Activated T-helper 2 cell treated with anti-CD3 and anti-CD28 coated beads, Interferon-gamma antibody, Interleukin-2, Interleukin-4, amounts not matched to agents 10 μg/mL and 5 μg/mL and 100 μg/mL, durations not matched to agents 14 hours and 24 hours and 36 hours (primary cell): ENCODE data around the gene SORCS1. TPM values are rescaled to one million over a fixed set of nuclear protein-coding genes. Genes with fewer than 3 reads are reported as not detected.
"Not testable (repeated sequence)": the region's sequence is repeated elsewhere in the genome, so short reads cannot be mapped to it uniquely, and the experiment has no call there.

Source experiments
- DNase-seq: peaks from one replicate; pipeline ENCODE4 v3.0.0; 2021; ENCODE audit warnings: low spot score
- H3K27ac Mint-ChIP-seq: one replicate; pipeline ENCODE4 v1.8.0; 2021; ENCODE audit warnings: mixed read lengths
- H3K27me3 Mint-ChIP-seq: one replicate; pipeline ENCODE4 v1.8.0; 2021; ENCODE audit warnings: low read depth, mixed read lengths
- H3K36me3 Mint-ChIP-seq: one replicate; pipeline ENCODE4 v1.8.0; 2021; ENCODE audit warnings: low read depth, mixed read lengths
- H3K4me1 Mint-ChIP-seq: one replicate; pipeline ENCODE4 v1.8.0; 2021; ENCODE audit warnings: low read depth, mixed read lengths
- H3K4me3 Mint-ChIP-seq: one replicate; pipeline ENCODE4 v1.8.0; 2021; ENCODE audit warnings: low read depth, mild to moderate bottlenecking, moderate library complexity, mixed read lengths
- H3K9me3 Mint-ChIP-seq: one replicate; pipeline ENCODE4 v1.8.0; 2021; ENCODE audit warnings: mixed read lengths
- intact Hi-C: fragments of 100-400 bp; cut with micrococcal nuclease; formaldehyde crosslinking; loops from one replicate; pipeline ENCODE4 v1.15.1; 2023
- total RNA-seq: library from RNA; stranded (reverse); gene quantifications from 2 replicates; pipeline ENCODE4 v1.2.3, GENCODE V29; 2022

Gene SORCS1
- total RNA-seq, 1 donor from 2014 or later, result 0.09 TPM

DNA sequence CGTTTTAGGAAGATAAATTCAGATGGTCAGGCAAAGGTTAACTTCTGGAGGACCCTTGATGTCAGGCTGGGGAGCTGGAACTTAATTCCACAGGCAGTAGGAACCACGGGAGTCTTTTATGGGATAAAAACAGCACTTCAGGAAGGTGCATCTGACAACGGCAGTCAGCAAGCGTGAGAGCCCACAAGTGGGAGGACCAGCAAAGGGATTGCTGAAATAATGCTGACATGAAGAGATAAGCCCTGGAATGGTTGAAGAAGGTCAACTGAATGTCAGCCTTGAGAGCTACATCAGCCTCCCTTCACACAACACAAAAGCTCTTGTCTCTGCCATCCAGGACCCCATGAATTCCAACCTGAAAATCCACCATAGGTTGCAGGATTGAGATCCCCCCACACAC lies 138.8 kb downstream of the SORCS1 start:
- Mint-ChIP-seq H3K9me3 (no peaks in the 10 kb centered on the region), H3K4me3 (no peak overlapping the region), H3K27ac (no peak overlapping the region), H3K36me3 (no peaks in the 10 kb centered on the region), H3K4me1 (no peaks in the 10 kb centered on the region), H3K27me3 (no peaks in the 10 kb centered on the region)
- DNase-seq, result no peak
- intact Hi-C loops, result no loop called here

DNA sequence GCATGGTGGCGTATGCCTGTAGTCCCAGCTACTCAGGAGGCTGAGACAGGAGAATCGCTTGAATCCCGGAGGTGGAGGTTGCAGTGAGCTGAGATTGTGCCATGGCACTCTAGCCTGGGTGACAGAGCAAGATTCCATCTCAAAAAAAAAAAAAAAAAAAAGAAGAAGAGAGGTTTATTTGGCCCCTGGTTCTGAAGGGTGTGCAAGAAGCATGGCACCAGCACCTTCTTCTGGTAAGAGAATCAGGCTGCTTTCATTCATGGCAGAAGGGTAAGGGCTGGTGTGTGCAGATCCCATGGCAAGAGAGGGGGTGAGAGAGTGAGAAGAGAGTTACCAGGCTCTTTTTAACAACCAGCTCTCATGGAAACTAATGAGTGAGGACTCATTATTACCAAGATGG lies 140.5 kb downstream of the SORCS1 start:
- H3K9me3 Mint-ChIP-seq, H3K27ac Mint-ChIP-seq, intact Hi-C loops, H3K4me1 Mint-ChIP-seq, DNase-seq, H3K27me3 Mint-ChIP-seq, H3K4me3 Mint-ChIP-seq, H3K36me3 Mint-ChIP-seq: not testable (repeated sequence)

DNA sequence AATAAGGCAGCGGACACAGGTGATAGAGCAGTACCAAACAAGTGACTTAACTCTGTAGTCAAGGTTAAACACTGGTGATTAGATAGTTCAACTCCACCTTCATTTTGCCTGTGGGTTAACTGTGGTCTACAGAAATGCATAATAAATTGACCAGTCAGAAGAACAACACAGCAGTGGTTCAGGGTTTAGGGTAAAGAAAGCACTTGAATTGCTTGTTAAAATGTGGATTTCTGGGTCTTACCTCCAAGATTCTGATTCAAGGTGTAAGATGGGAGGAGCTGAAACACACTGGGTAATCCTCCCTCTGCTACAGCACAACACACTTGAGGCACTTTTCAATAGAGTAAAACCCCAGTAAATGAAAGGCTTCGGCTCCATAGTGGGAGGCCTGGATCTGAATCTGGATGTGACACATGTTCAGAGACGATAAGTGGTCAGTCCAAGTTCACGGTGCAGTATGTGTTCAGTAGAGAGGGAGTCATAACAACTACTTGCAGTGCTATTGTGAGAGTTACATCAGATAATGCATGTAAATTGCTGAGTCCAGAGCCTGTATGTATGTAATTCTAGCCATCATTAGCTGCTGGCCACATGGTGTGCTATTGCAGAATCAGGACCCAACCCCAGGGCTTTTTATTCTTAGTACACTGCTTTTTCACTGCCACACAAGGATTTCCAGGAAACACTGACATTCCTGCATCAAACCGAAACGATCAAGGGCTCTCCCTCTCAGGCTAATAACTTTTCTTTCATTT lies 141.7 kb downstream of the SORCS1 start:
- H3K27ac Mint-ChIP-seq, result no peak overlapping the region
- H3K27me3 Mint-ChIP-seq, result no peaks in the 10 kb centered on the region
- no peaks in the 10 kb centered on the region for H3K4me1 Mint-ChIP-seq
- H3K9me3 Mint-ChIP-seq, result no peaks in the 10 kb centered on the region
- no peaks in the 10 kb centered on the region for H3K36me3 Mint-ChIP-seq
- H3K4me3 Mint-ChIP-seq, result no peak overlapping the region
- DNase-seq, result no peak
- intact Hi-C loops, result no loop called here

DNA sequence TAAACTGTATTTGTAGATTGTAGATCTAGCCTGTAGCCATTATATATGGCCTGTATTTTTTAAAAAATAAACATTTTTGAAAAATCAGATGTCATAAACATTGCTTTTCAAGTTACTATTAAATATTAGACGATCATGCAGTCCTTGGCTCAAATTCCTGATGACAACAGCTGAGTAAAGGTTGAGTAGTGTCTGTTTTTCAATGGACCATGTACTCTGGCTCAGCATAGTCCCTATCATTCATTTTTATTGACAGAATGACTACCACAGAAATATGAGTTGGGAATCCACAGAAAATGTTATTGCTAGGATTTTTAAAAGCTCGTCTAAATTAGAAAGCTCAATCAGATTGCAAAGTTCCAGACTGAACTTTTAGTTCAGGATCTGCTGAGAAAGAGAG lies 145.4 kb downstream of the SORCS1 start:
- Mint-ChIP-seq H3K9me3 (no peaks in the 10 kb centered on the region), H3K36me3 (no peaks in the 10 kb centered on the region), H3K4me1 (no peaks in the 10 kb centered on the region), H3K27me3 (no peaks in the 10 kb centered on the region), H3K4me3 (no peak overlapping the region), H3K27ac (no peak overlapping the region)
- no peak for DNase-seq
- intact Hi-C loops, result no loop called here

DNA sequence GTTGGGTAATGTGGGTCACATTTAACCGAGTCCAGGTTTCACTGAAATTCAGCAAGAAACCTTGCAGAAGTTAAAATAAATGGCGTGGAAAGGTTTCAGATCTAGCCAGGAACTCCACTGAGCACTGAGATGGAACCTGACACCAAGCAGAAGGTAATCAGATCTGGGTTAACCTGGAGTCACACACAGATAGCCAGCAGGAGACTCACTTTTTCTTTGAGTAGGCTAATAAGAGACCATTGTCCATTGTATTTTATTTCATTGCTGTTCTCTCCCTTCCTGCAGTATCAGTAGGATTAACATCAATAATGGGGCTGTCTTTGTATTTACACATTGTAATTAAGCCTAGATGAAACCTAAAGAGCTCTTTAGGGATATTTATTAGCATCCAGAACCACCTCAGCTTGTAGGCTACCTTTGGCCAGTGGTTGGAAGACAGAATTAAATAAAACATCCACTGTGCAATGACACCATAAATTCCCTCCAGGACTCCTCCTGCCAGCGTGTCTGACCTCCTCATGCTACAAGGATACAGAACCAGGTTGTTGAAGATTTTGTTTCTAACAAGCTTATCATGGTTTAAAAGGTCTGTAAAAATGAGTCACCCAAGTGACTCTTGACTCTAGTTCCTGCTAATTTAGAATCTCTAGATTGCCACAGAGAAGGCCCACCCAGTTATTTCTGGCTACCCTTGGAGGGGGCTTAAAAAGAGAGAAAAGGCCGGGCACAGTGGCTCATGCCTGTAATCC lies 151.1 kb downstream of the SORCS1 start:
- Mint-ChIP-seq H3K27me3 (no peaks in the 10 kb centered on the region), H3K4me3 (no peak overlapping the region), H3K36me3 (no peaks in the 10 kb centered on the region)

DNA sequence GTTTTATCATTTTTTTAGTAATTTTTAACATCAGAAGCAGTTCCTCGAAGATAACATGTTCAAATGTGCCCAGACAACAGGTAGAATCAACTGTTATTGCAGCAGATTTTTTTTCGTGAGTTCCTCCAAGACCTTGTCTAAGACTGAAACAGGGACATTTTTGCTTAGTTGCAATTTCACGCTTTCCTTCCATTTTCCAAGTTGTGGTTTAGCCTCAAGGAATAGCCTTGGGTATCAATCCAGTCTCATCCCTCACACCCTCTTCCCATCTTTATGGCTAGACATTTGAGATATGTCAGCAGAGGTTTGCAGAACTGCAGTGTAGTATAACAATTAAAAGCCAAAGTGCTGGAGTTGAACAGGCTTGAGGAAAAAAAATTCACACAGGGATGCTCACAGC lies 152.5 kb downstream of the SORCS1 start:
- H3K4me3 Mint-ChIP-seq, result no peak overlapping the region

More for the DNA sequence above, 151.1 kb downstream of the SORCS1 start:
- intact Hi-C loops, result no loop called here
- Mint-ChIP-seq H3K9me3 (no peaks in the 10 kb centered on the region), H3K4me1 (no peaks in the 10 kb centered on the region), H3K27ac (no peak overlapping the region)
- no peak for DNase-seq

DNA sequence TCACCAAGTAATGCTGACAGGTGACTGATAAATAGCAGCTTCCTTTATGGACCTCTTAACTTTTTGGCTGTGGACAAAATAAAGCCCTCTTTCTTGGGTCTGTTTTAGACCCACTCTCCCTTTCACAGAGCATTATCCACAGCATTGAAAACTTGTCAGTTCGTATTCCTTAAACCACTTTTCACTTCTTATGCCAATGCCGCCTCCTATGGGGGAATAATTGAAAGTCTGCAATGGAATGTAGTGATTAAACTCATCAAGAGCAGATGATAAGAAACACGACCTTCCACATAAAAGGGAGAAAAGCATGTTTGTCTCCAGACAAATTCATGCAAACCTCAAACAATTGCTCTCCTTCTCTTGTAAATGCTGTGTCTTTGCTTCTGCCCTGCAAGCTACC lies 153.4 kb downstream of the SORCS1 start:
- Mint-ChIP-seq H3K27me3 (no peaks in the 10 kb centered on the region), H3K4me1 (no peaks in the 10 kb centered on the region), H3K4me3 (no peak overlapping the region), H3K27ac (no peak overlapping the region), H3K9me3 (no peaks in the 10 kb centered on the region), H3K36me3 (no peaks in the 10 kb centered on the region)
- intact Hi-C loops, result no loop called here
- no peak for DNase-seq

More for the DNA sequence above, 152.5 kb downstream of the SORCS1 start:
- H3K4me1 Mint-ChIP-seq, result no peaks in the 10 kb centered on the region
- no peaks in the 10 kb centered on the region for H3K36me3 Mint-ChIP-seq
- intact Hi-C loops, result no loop called here
- no peak overlapping the region for H3K27ac Mint-ChIP-seq
- no peak for DNase-seq
- H3K27me3 Mint-ChIP-seq, result no peaks in the 10 kb centered on the region
- H3K9me3 Mint-ChIP-seq, result no peaks in the 10 kb centered on the region

DNA sequence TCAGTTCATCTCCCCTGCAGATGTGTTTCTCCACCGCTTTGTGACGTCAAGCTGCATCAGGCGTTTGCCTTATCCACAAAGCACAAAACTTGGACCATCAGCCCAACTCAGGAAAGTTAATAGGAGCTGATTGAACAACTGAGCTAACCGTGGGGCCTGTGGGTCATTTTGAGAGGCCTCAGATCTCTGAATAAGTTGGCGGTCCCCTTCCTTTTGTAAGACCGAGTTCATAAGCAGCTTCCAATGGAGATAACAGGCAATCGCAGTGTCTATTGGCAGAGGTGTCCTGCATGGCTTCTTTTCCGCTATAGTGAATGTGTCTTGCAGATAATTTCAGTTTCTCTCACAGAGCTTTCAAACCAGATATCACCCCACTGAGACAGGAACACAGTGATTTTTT lies 154.0 kb downstream of the SORCS1 start:
- no peaks in the 10 kb centered on the region for H3K27me3 Mint-ChIP-seq
- no peak overlapping the region for H3K4me3 Mint-ChIP-seq
- no peaks in the 10 kb centered on the region for H3K9me3 Mint-ChIP-seq
- no peak overlapping the region for H3K27ac Mint-ChIP-seq
- DNase-seq, result no peak
- H3K36me3 Mint-ChIP-seq, result no peaks in the 10 kb centered on the region
- no peaks in the 10 kb centered on the region for H3K4me1 Mint-ChIP-seq
- intact Hi-C loops, result no loop called here

DNA sequence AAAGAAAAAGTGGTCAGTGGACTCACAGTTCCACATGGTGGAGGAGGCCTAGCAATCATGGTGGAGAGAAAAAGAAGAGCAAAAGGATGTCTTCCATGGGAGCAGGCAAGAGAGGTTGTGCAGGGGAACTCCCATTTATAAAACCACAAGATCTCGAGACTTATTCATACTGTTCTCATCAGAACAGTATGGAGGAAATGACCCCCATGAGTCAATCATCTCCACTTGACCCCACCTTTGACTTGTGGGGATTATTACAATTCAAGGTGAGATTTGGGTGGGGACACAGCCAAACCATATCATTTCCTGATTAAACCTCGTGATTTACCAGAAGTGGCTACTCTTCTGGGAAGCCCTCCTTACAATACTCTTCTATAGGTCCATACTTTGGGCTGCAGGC lies 160.1 kb downstream of the SORCS1 start:
- Mint-ChIP-seq H3K4me3 (no peak overlapping the region), H3K36me3 (no peaks in the 10 kb centered on the region), H3K9me3 (no peaks in the 10 kb centered on the region), H3K4me1 (no peaks in the 10 kb centered on the region), H3K27ac (no peak overlapping the region), H3K27me3 (no peaks in the 10 kb centered on the region)
- intact Hi-C loops, result no loop called here
- no peak for DNase-seq

DNA sequence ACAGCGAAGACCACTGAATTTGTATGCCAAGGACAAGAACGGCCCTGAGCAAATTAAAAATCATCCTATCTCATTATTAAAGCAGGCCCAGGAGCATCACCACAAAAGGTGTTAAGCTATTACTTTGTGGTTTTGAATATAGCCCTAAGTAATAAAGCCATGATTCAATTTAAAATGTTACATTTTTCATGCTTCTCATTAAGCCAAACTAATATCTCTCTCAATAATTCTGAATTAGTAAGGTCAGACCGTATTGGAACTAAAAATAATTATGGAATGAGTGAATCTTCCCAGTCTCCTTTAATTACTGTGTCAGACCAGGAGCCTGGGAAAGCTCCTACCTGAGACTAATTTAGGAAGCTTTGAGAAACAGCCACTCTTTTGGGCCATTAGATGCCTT lies 162.4 kb downstream of the SORCS1 start:
- no peak for DNase-seq
- Mint-ChIP-seq H3K27ac (no peak overlapping the region), H3K27me3 (no peaks in the 10 kb centered on the region), H3K4me3 (no peak overlapping the region), H3K36me3 (no peaks in the 10 kb centered on the region), H3K9me3 (no peaks in the 10 kb centered on the region), H3K4me1 (no peaks in the 10 kb centered on the region)
- intact Hi-C loops, result no loop called here

DNA sequence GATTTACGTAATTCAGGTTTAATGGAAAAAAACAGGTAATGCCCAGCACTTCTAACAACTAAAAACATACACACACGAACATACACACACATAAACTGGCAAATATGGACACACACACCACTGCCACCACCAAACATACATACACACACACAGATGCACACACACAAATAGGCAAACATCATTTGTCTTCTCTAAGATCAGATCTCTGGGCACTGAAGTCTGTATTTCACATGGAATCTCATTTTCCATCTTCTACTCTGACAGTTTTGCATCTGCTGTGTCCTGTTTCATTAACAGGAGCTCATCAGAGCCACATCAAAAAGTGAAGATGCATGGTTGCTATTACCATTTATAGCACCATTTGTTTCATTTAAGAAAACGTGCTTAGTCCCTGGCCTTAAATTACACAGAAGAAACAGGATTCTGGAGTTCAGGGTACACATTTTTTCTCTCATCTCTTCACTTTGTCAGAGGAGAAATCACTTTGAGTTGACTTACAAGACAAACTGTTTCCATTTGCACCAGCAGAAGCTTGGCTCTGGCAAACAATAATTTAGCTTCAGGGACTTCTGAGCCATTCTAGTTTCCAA lies 165.3 kb downstream of the SORCS1 start:
- Mint-ChIP-seq H3K36me3 (no peaks in the 10 kb centered on the region), H3K4me3 (no peak overlapping the region), H3K27ac (no peak overlapping the region), H3K27me3 (no peaks in the 10 kb centered on the region), H3K4me1 (no peaks in the 10 kb centered on the region), H3K9me3 (no peaks in the 10 kb centered on the region)
- intact Hi-C loops, result no loop called here
- no peak for DNase-seq

DNA sequence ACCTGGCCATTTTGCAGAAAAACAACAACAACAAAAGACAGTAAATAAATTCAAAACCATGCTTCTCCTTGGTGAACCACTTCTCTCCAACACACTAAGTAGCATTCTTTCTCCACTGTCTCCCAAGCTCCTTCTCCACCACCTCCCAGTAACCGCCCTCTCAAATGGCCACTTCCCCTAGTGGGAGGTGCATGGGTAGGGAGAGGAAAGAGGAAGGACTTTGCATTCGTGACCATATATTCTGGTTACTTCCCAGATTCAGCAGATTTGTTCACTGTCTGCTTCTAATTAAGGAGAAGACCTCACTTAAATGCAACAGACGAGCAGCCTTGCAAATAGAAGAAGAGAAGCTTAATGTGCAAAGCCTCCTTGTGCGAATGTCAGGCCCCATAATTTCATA lies 166.8 kb downstream of the SORCS1 start:
- DNase-seq, result no peak
- H3K9me3 Mint-ChIP-seq, result no peaks in the 10 kb centered on the region
- no peaks in the 10 kb centered on the region for H3K36me3 Mint-ChIP-seq
- no peaks in the 10 kb centered on the region for H3K4me1 Mint-ChIP-seq
- no peak overlapping the region for H3K4me3 Mint-ChIP-seq
- no peaks in the 10 kb centered on the region for H3K27me3 Mint-ChIP-seq
- intact Hi-C loops, result no loop called here
- H3K27ac Mint-ChIP-seq, result no peak overlapping the region

DNA sequence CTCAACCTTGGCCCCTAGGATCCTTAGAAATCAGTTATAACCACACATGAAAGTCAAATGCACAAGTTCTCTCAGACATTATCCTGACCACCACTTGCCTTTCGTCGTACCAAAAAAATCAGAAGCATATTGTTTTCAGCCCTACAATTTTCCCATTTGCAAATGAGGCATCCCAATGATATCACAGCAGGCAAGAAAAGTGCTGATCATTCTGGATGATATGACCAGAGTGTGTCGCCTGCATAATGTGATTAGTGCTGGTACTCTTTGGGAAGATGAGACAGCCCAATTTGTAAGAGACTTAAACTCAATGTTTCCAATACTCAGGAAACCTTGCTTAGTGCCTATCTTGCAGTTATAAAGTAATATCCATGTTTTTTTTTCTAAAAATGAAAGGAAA lies 168.0 kb downstream of the SORCS1 start:
- no peak for DNase-seq
- Mint-ChIP-seq H3K9me3 (peaks cover 2% of the 10 kb centered on the region), H3K4me3 (no peak overlapping the region), H3K36me3 (no peaks in the 10 kb centered on the region), H3K27ac (no peak overlapping the region), H3K4me1 (no peaks in the 10 kb centered on the region), H3K27me3 (no peaks in the 10 kb centered on the region)
- intact Hi-C loops, result no loop called here
